HEK293 (cell line): ENCODE results near the gene SULT1A2.
"Not testable (repeated sequence)": the region's sequence is repeated elsewhere in the genome, so short reads cannot be mapped to it uniquely, and the experiment has no call there.

Experiments used
- CTCF ChIA-PET: fragments of 350-600 bp; formaldehyde crosslinking; extraction: SDS; loops from one replicate; lab custom pipeline; 2021; ENCODE audit warnings: antibody characterized with exemption; lab: Yijun Ruan, JAX
- POLR2A ChIA-PET: fragments of 300-600 bp; formaldehyde crosslinking; extraction: SDS; loops from one replicate; lab custom pipeline; 2020; ENCODE audit warnings: antibody characterized with exemption, inconsistent platforms; lab: Yijun Ruan, JAX
- H3K27ac ChIP-seq: fragments of 200-500 bp; sonication (Bioruptor generic); 2 replicates; pipeline ENCODE4 v1.5.1; 2014; ENCODE audit warnings: low read depth, low read length, control low read depth, inconsistent platforms; ENCODE audit errors: extremely low read depth
- H3K36me3 ChIP-seq, 2 experiments: fragments of 200-500 bp in 1 of 2; sonication (Bioruptor generic) in 1 of 2; 1 replicate in 1 of 2; 2 replicates in 1 of 2; pipeline ENCODE4 v1.5.1; 2014 to 2017; ENCODE audit warnings: inconsistent platforms in 2 of 2, low read length in 2 of 2; ENCODE audit not compliant: control insufficient read depth in 2 of 2, insufficient read depth in 1 of 2
- H3K4me1 ChIP-seq: fragments of 200-500 bp; sonication (Bioruptor generic); 2 replicates; pipeline ENCODE4 v1.5.1; 2014; ENCODE audit warnings: mild to moderate bottlenecking, low read length, inconsistent platforms; ENCODE audit not compliant: control insufficient read depth, insufficient read depth
- H3K4me3 ChIP-seq: 2 replicates; pipeline ENCODE4 v1.5.1; 2011; ENCODE audit warnings: low read depth, mild to moderate bottlenecking, control low read depth, low read length, moderate library complexity
- H3K9me3 ChIP-seq: fragments of 200-500 bp; sonication (Bioruptor generic); 2 replicates; pipeline ENCODE4 v1.5.1; 2014; ENCODE audit warnings: low read depth, low read length, inconsistent platforms; ENCODE audit not compliant: control insufficient read depth, insufficient read depth
- EGR2 ChIP-seq: fragments of 450-650 bp; formaldehyde crosslinking; IDR thresholded peaks from 2 replicates; pipeline ENCODE4 v1.5.1; 2016; ENCODE audit warnings: low read depth, missing biosample characterization, missing genetic modification characterization
- SP7 ChIP-seq: fragments of 450-650 bp; formaldehyde crosslinking; IDR thresholded peaks from 2 replicates; pipeline ENCODE4 v1.5.1; 2016; ENCODE audit warnings: missing biosample characterization, missing genetic modification characterization
- ZFHX2 ChIP-seq: fragments of 450-650 bp; formaldehyde crosslinking; conservative IDR thresholded peaks from 2 replicates; pipeline ENCODE4 v1.5.1; 2016; ENCODE audit warnings: missing biosample characterization, missing genetic modification characterization
- ZNF10 ChIP-seq: fragments of 450-650 bp; formaldehyde crosslinking; IDR thresholded peaks from 2 replicates; pipeline ENCODE4 v1.5.1; 2017; ENCODE audit warnings: missing biosample characterization, missing genetic modification characterization
- ZNF24 ChIP-seq: fragments of 450-650 bp; formaldehyde crosslinking; IDR thresholded peaks from 2 replicates; pipeline ENCODE4 v1.5.1; 2016; ENCODE audit warnings: missing biosample characterization, missing genetic modification characterization
- ZNF600 ChIP-seq: fragments of 450-650 bp; formaldehyde crosslinking; IDR thresholded peaks from 2 replicates; pipeline ENCODE4 v1.5.1; 2016; ENCODE audit warnings: missing biosample characterization, missing genetic modification characterization
- ZNF629 ChIP-seq: fragments of 450-650 bp; formaldehyde crosslinking; IDR thresholded peaks from 2 replicates; pipeline ENCODE4 v1.5.1; 2017; ENCODE audit warnings: missing biosample characterization, missing genetic modification characterization
- ZNF664 ChIP-seq: fragments of 450-650 bp; formaldehyde crosslinking; IDR thresholded peaks from 2 replicates; pipeline ENCODE4 v1.5.1; 2016; ENCODE audit warnings: missing biosample characterization, missing genetic modification characterization
- TF ChIP-seq, protein P1 (sequence below): fragments of 450-650 bp; formaldehyde crosslinking; IDR thresholded peaks from 2 replicates; pipeline ENCODE4 v1.5.1; 2016; ENCODE audit warnings: missing biosample characterization, missing genetic modification characterization

SULT1A2 gene

DNA sequence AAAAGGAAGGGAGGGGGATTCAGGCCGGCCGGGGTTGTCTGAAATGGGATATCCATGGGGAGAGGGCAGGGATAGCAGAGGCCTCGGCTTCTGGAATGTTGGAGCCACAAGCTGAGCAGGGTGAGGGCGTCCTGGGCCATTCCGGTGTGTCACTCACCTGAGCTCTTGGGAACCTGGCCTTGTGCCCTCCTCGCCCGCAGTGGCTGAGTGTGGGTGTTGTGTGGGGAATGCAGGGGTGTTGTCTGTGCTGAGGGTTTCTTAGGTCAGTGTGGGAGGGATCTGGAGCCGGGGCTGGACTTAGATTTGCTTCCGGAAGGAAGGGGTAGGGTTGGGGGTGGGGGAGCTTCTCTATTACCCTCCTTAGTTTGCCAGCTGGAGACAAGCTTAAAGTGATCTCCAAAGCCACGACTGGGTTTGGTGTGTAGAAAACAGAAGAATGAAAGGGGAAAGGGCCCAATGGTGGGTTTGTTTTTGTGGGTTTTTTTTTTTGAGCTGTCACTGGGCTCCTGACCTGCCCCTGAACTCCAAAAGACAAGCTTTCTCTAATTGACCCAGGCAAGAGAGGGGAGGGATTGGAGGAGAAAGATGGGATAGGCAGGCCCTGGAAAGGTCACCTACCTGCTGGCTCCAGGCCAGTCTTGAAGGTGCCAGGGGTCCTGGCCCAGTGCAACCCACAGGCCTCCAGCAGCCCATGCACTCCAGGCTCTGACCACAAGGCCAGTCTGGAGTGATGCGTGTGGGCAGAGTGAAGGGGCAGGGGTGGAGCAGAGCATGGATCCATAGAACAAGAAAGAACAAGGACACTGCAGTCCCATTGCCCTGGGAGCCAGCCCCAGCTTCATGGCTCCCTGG is at the start of gene SULT1A2:
TSS of gene SULT1A2 (minus strand) at position 211 of the 852 bp plus-strand sequence. CDS start 1,120 bp downstream, outside the sequence.
- Histone ChIP-seq H3K4me1 (no peaks in the 10 kb centered on the region), H3K27ac (no peak within 1 kb of the TSS), H3K9me3 (no peaks in the 10 kb centered on the region)
- peak; percentile 91 for TF ChIP-seq EGR2
- no peak for TF ChIP-seq ZNF10 (tag by site-specific recombination)
- peak; percentile 74 for TF ChIP-seq ZFHX2 (tag by site-specific recombination)
- TF ChIP-seq, protein P1, sequence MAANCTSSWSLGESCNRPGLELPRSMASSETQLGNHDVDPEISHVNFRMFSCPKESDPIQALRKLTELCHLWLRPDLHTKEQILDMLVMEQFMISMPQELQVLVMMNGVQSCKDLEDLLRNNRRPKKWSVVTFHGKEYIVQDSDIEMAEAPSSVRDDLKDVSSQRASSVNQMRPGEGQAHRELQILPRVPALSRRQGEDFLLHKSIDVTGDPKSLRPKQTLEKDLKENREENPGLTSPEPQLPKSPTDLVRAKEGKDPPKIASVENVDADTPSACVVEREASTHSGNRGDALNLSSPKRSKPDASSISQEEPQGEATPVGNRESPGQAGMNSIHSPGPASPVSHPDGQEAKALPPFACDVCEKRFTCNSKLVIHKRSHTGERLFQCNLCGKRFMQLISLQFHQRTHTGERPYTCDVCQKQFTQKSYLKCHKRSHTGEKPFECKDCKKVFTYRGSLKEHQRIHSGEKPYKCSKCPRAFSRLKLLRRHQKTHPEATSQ (tag by site-specific recombination): no peak
- TF ChIP-seq, all 188 proteins: peak for 2
- Histone ChIP-seq H3K4me3 (no peak within 1 kb of the TSS), H3K36me3 (no peaks in the 10 kb centered on the region)
- POLR2A ChIA-PET: no interaction called here
- CTCF ChIA-PET: interaction anchor here (0.7 kb wide), 1 partner anchor 328 kb away, joined by 3 read pairs; the partner anchor contains the start of gene RABEP2

DNA sequence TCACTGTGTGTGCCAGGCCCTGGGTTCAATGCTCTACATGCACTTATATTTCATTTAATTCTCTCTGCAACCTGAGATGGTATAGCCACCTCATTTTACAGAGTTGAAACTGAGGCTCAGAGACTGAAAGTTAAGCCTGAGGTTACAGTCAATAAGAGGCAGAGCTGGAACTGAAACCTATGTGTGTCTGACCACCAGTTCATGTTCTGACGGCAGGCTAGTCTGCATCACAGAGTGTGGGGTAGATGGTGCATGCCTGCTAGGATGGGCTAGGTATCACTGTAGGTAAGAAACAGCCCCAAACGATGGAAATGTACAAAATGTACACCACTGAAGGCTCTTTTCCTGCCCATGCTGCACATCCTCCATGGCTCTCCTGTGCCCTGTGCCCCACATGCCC is 43.1 kb upstream of the SULT1A2 start:
- CTCF ChIA-PET, H3K4me3 ChIP-seq, H3K27ac ChIP-seq, H3K9me3 ChIP-seq, H3K36me3 ChIP-seq, H3K4me1 ChIP-seq: not testable (repeated sequence)
- POLR2A ChIA-PET: interaction anchor here (0.7 kb wide), 1 partner anchor 174 kb away, joined by 3 read pairs; no protein-coding TSS in a partner anchor

DNA sequence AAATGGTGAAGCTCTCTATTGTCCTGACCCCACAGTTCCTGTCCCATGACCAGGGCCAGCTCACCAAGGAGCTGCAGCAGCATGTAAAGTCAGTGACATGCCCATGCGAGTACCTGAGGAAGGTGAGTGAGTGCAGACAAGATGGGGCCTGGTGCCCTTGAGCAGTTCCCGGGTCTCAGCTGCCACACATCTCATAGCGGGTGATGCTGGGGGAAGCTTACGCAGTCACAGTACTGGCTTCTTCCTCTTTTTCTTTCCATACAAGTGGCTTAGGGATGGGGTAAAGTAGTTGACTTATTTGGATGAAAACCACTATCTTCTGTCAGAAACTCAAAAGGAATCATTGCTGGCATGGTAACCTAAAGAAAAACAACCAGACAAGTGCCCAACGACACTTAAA is 41.5 kb upstream of the SULT1A2 start:
- H3K9me3 ChIP-seq, POLR2A ChIA-PET, H3K36me3 ChIP-seq, H3K27ac ChIP-seq, H3K4me1 ChIP-seq, CTCF ChIA-PET, H3K4me3 ChIP-seq: not testable (repeated sequence)

DNA sequence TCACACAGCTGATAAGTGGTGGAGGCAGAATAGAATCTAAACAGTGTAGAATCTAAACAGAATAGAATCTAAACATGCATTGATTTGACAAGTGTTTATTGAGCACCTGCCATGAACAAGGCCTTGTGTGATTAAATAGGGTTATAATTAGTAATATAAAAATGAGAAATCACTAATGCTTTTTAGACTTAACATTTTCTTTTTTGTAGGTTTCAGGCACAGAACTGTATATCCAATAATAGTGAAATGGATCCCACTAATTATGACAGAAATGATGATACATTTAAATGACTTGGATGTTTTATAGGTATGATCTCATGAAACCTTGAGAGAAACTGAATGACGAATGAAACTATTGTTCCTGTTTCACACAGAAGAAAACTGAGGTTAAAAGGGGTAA is 40.9 kb upstream of the SULT1A2 start, which contains the start of gene NPIPB8:
TSS of gene NPIPB8 (plus strand) at position 301 of the 400 bp plus-strand sequence. CDS start 296 bp downstream, outside the sequence.
- TF ChIP-seq SP7 (tag by site-specific recombination): 0 out of 2 replicates have a peak, but pooled peaks have one; percentile 22
- 0 out of 2 replicates have a peak, but pooled peaks have one; percentile 13 for TF ChIP-seq ZNF664 (tag by site-specific recombination)
- H3K4me1 ChIP-seq, H3K4me3 ChIP-seq, H3K36me3 ChIP-seq, CTCF ChIA-PET, H3K27ac ChIP-seq, H3K9me3 ChIP-seq, POLR2A ChIA-PET: not testable (repeated sequence)

DNA sequence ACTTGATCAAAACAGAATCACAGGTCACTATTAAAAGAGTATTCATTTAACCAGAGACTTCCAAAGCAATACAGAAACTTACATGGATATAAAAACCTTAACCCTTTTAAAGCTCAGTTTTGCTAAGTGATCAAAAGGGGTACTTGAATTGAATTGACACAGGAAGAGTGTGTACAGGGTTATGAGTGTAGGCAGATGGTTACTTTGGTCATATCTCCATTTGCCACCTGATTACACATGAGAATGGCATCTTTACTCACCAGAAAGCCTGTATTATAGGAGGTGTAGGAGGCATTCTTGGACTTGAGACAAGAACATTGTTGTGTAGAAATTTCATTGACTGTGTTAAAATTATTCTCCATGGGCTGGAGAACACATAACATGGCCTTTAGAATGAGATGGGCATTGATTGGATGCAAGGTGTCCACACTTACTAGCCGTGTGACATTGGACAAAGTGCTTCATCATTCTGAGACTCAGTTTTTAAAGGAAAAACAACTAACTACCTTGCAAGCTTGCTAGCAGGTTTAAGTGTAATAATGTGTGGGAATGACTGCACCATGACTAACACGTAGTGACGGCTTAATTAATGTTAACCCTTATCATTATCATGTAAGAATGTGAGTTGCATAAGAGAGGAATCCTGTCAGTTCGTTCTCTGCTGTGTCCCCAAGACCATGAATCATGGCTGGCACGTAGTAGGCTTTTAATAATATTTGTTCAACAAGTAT is 39.4 kb upstream of the SULT1A2 start:
- H3K36me3 ChIP-seq, POLR2A ChIA-PET, H3K4me1 ChIP-seq, CTCF ChIA-PET, H3K9me3 ChIP-seq, H3K27ac ChIP-seq, H3K4me3 ChIP-seq: not testable (repeated sequence)
- TF ChIP-seq SP7 (tag by site-specific recombination) (peak; percentile 79), ZNF600 (peak; percentile 28; the same call in 1 of the 2 replicates), ZNF629 (tag by site-specific recombination) (peak; percentile 42), EGR2 (0 out of 2 replicates have a peak, but pooled peaks have one; percentile 11), ZNF24 (tag by site-specific recombination) (0 out of 2 replicates have a peak, but pooled peaks have one; percentile 35)

DNA sequence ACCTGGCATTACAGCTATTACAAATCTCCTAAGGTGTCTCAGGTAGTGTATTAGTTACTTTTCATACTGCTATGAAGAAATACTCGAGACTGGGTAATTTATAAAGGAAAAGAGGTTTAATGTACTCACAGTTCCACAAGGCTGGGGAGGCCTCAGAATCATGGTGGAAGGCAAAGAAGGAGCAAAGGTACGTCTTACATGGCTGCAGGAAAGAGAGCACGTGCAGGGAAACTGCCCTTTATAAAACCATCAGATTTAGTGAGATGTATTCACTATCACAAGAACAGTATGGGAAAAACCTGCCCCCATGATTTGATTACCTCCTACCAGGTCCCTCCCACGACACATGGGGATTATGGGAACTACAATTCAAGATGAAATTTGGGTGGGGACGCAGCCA is 34.1 kb upstream of the SULT1A2 start:
- H3K4me3 ChIP-seq, H3K27ac ChIP-seq, H3K36me3 ChIP-seq, CTCF ChIA-PET, POLR2A ChIA-PET, H3K4me1 ChIP-seq, H3K9me3 ChIP-seq: not testable (repeated sequence)
